Peyer's patch (tissue), 4 donors: ENCODE data around the gene NKTR. TPM values are rescaled to one million over a fixed set of nuclear protein-coding genes. Genes with fewer than 3 reads are reported as not detected.

Experiments
- DNase-seq, 3 donors: peaks; one replicate each; pipeline ENCODE4 v3.0.0-alpha.2; 2017 to 2019
- H3K27ac ChIP-seq, 4 donors: fragments of 200-600 bp; sonication (generic); one replicate each; pipeline ENCODE4 v1.5.1; 2016 to 2019
- H3K27me3 ChIP-seq, 2 donors: fragments of 200-600 bp; sonication (generic); one replicate each; pipeline ENCODE4 v1.5.1; 2019
- H3K36me3 ChIP-seq, 3 donors: fragments of 200-600 bp; sonication (generic); one replicate each; pipeline ENCODE4 v1.5.1; 2016 to 2019
- H3K4me1 ChIP-seq, 4 donors: fragments of 200-600 bp; sonication (generic); one replicate each; pipeline ENCODE4 v1.5.1; 2016 to 2019
- H3K4me3 ChIP-seq, 4 donors: fragments of 200-600 bp; sonication (generic); 1 replicate in 3 of 4; 2 replicates in 1 of 4; pipeline ENCODE4 v1.5.1; 2016 to 2019; ENCODE audit warnings: mild to moderate bottlenecking in 1 of 4
- H3K9me3 ChIP-seq, 4 donors: fragments of 200-600 bp; sonication (generic); one replicate each; pipeline ENCODE4 v1.5.1; 2016 to 2019; ENCODE audit warnings: mild to moderate bottlenecking in 1 of 4
- POLR2A ChIP-seq, 2 donors: fragments of 450-650 bp; IDR thresholded peaks; one replicate each; pipeline ENCODE4 v1.5.1; 2017; ENCODE audit warnings: antibody characterized with exemption in 2 of 2, mild to moderate bottlenecking in 2 of 2, moderate library complexity in 2 of 2
- total RNA-seq, 4 donors: library from RNA; depleted of rRNA; stranded (reverse); fragments of >200 nt; gene quantifications; one replicate each; pipeline ENCODE4 v1.1.0, GENCODE V29; 2016
- TF ChIP-seq, protein P1 (sequence below), 6 experiments: fragments of 450-650 bp in 4 of 6; fragments of 200-600 bp in 2 of 6; sonication (generic) in 1 of 6; IDR thresholded peaks; one replicate each; pipeline ENCODE4 v1.5.1; 2017 to 2019; ENCODE audit warnings: antibody characterized with exemption in 6 of 6, mild to moderate bottlenecking in 3 of 6, moderate library complexity in 1 of 6

Gene NKTR
- total RNA-seq, 4 donors from 2014 or later = 118 to 386 (median 187) TPM

GRCh38 chr3:42612217-42612616 lies 11.7 kb downstream of the NKTR start:
- no peak overlapping the region for H3K4me3 ChIP-seq
- H3K36me3 ChIP-seq = peaks cover 0 to 5% (median 0%) of the 10 kb centered on the region in 3 donors
- peak overlapping the region in 2 of 4 donors; percentile 8 to 27 for H3K27ac ChIP-seq
- no peaks in the 10 kb centered on the region for H3K27me3 ChIP-seq
- H3K9me3 ChIP-seq = no peaks in the 10 kb centered on the region
- DNase-seq = no peak
- peaks cover 0 to 21% (median 0%) of the 10 kb centered on the region in 4 donors for H3K4me1 ChIP-seq
- TF ChIP-seq, protein P1, sequence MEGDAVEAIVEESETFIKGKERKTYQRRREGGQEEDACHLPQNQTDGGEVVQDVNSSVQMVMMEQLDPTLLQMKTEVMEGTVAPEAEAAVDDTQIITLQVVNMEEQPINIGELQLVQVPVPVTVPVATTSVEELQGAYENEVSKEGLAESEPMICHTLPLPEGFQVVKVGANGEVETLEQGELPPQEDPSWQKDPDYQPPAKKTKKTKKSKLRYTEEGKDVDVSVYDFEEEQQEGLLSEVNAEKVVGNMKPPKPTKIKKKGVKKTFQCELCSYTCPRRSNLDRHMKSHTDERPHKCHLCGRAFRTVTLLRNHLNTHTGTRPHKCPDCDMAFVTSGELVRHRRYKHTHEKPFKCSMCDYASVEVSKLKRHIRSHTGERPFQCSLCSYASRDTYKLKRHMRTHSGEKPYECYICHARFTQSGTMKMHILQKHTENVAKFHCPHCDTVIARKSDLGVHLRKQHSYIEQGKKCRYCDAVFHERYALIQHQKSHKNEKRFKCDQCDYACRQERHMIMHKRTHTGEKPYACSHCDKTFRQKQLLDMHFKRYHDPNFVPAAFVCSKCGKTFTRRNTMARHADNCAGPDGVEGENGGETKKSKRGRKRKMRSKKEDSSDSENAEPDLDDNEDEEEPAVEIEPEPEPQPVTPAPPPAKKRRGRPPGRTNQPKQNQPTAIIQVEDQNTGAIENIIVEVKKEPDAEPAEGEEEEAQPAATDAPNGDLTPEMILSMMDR (IDR thresholded peaks at IDR 0.05) = no peak

DNA sequence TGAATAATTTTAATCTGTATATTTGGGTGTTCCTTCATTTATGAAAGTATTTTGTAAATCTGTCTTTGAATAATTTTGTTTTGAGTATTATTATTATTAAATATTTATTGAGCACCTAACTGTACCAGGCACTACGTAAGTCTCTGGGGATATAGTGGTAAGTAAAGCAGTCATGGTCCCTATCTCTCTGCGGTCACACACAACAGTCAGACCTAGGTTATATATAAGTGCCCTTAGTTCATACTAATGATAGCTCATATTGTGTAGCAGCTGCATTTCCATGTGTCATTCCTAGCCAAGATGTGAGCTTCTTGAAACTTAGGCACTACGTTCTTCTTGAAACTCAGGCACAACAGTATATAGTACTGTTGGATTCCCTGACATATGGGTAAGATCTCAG lies 12.4 kb downstream of the NKTR start:
- H3K27me3 ChIP-seq = no peaks in the 10 kb centered on the region
- TF ChIP-seq, protein P1 (IDR thresholded peaks at IDR 0.05) = no peak
- TF ChIP-seq POLR2A (IDR thresholded peaks at IDR 0.05) = no peak
- H3K4me1 ChIP-seq = peaks cover 0 to 21% (median 0%) of the 10 kb centered on the region in 4 donors
- H3K9me3 ChIP-seq = no peaks in the 10 kb centered on the region
- DNase-seq = no peak
- peak overlapping the region in 1 of 4 donors; percentile 39 for H3K27ac ChIP-seq
- peaks cover 0 to 5% (median 0%) of the 10 kb centered on the region in 3 donors for H3K36me3 ChIP-seq
- H3K4me3 ChIP-seq = no peak overlapping the region

DNA sequence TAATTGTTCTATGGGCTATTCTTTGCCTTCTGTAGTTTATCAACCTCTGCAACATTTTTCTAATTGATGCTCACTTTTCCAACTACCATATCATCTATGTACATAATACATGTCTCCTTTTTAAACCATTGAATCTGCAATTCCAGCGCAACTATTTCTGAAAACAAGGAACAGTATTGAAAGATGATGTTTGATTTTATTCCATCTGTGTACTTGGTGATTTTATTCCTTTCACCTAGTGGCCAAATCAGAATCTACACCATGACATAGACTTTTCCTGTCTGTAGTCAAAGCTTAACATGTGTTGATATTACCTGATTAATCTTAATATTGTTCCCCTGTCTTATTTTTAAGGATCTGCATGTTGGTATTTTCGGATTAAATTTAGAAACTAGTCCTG lies 13.0 kb downstream of the NKTR start:
- peaks cover 0 to 7% (median 0%) of the 10 kb centered on the region in 3 donors for H3K36me3 ChIP-seq
- peaks cover 0 to 17% (median 0%) of the 10 kb centered on the region in 4 donors for H3K4me1 ChIP-seq
- TF ChIP-seq, protein P1 (IDR thresholded peaks at IDR 0.05) = peak; percentile 34 to 57 (median 54)
- TF ChIP-seq POLR2A (IDR thresholded peaks at IDR 0.05) = no peak
- H3K27ac ChIP-seq = no peak overlapping the region
- no peaks in the 10 kb centered on the region for H3K27me3 ChIP-seq
- no peak for DNase-seq
- H3K4me3 ChIP-seq = no peak overlapping the region
- no peaks in the 10 kb centered on the region for H3K9me3 ChIP-seq

- no peaks in the 10 kb centered on the region for H3K4me1 ChIP-seq
- H3K27ac ChIP-seq = no peak overlapping the region
- no peak overlapping the region for H3K4me3 ChIP-seq
- peaks cover 0 to 74% (median 0%) of the 10 kb centered on the region in 3 donors for H3K36me3 ChIP-seq
- no peak for TF ChIP-seq POLR2A (IDR thresholded peaks at IDR 0.05)
- TF ChIP-seq, protein P1 (IDR thresholded peaks at IDR 0.05) = no peak
- H3K27me3 ChIP-seq = no peaks in the 10 kb centered on the region
- H3K9me3 ChIP-seq = no peaks in the 10 kb centered on the region
- DNase-seq = no peak
Measured at GRCh38 chr3:42631620-42632019, 31.1 kb downstream of the NKTR start.

DNA sequence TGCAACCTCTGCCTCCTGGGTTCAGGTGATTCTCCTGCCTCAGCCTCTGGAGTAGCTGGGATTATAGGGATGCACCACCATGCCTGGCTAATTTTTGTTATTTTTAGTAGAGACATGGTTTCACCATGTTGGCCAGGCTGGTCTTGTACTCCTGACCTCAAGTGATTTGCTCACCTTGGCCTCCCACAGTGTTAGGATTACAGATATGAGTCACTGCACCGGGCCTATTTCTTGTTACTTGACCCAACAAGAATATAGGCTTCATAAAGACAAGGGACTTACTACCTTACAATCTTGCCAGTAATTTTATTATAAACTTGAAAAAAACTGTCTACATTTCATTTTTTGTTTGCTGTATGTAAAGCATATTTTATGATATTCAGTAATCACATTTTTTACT lies 31.7 kb downstream of the NKTR start:
- H3K9me3 ChIP-seq = no peaks in the 10 kb centered on the region
- H3K4me1 ChIP-seq = no peaks in the 10 kb centered on the region
- no peak overlapping the region for H3K4me3 ChIP-seq
- peaks cover 0 to 79% (median 0%) of the 10 kb centered on the region in 3 donors for H3K36me3 ChIP-seq
- TF ChIP-seq, protein P1 (IDR thresholded peaks at IDR 0.05) = no peak
- no peak for TF ChIP-seq POLR2A (IDR thresholded peaks at IDR 0.05)
- H3K27me3 ChIP-seq = no peaks in the 10 kb centered on the region
- no peak overlapping the region for H3K27ac ChIP-seq
- DNase-seq = no peak

DNA sequence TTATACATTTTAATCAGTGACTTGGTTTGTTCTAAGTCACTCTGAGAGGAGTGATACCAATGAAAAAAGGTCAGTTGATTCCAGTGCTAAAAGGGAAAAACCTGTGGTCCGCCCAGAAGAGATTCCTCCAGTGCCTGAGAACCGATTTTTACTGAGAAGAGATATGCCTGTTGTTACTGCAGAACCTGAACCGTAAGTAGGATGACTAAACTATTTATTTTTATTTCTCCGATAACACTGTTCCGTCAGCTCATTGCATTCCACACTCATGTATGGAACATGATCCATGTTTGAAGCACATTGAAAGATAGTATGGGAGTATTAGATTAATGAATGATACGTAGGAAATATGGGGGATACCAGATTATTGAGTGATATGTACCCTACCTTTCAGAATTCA lies 33.1 kb downstream of the NKTR start:
- Histone ChIP-seq H3K27ac (no peak overlapping the region), H3K36me3 (peaks cover 0 to 90% (median 0%) of the 10 kb centered on the region in 3 donors), H3K27me3 (no peaks in the 10 kb centered on the region), H3K4me3 (no peak overlapping the region), H3K4me1 (no peaks in the 10 kb centered on the region), H3K9me3 (no peaks in the 10 kb centered on the region)
- DNase-seq = no peak
- TF ChIP-seq POLR2A (IDR thresholded peaks at IDR 0.05) = no peak
- TF ChIP-seq, protein P1 (IDR thresholded peaks at IDR 0.05) = no peak
